K562 (cell line): ENCODE data around the gene INCENP.

Source experiments
- CREB1 ChIP-seq, 2 experiments: sonication (generic) in 1 of 2; formaldehyde crosslinking in 1 of 2; IDR thresholded peaks; 2 replicates each; pipeline versions ENCODE4 v1.6.1 to v1.8.0; 2012 to 2022; ENCODE audit warnings: inconsistent platforms in 1 of 2, mild to moderate bottlenecking in 1 of 2, missing genetic modification reagents in 1 of 2, moderate library complexity in 1 of 2
- EP300 ChIP-seq: IDR thresholded peaks from 2 replicates; pipeline ENCODE4 v1.6.1; 2012; ENCODE audit warnings: low read length, improper control_type of control experiment
- FOXA1 ChIP-seq: fragments of 450-650 bp; IDR thresholded peaks from 2 replicates; pipeline ENCODE4 v1.6.1; 2016; ENCODE audit warnings: mild to moderate bottlenecking, borderline replicate concordance
- HNRNPH1 ChIP-seq: fragments of 200-400 bp; formaldehyde crosslinking; optimal IDR thresholded peaks from 2 replicates; pipeline ENCODE3; 2017; ENCODE audit warnings: low read depth, mild to moderate bottlenecking, low read length, moderate library complexity
- MAFK ChIP-seq: IDR thresholded peaks from 2 replicates; pipeline ENCODE4 v1.6.1; 2011; ENCODE audit warnings: low read length, improper control_type of control experiment
- NFXL1 ChIP-seq: fragments of 450-650 bp; formaldehyde crosslinking; IDR thresholded peaks from 2 replicates; pipeline ENCODE4 v1.4.0; 2021; ENCODE audit warnings: mild to moderate bottlenecking
- NONO ChIP-seq, 2 experiments: fragments of 200-400 bp in 1 of 2; fragments of 450-650 bp in 1 of 2; formaldehyde crosslinking in 1 of 2; IDR thresholded peaks; 2 replicates each; pipeline ENCODE4 v1.6.1; 2017; ENCODE audit warnings: low read depth in 2 of 2, mild to moderate bottlenecking in 2 of 2, moderate library complexity in 2 of 2, low read length in 1 of 2
- PHF20 ChIP-seq: fragments of 450-650 bp; IDR thresholded peaks from 2 replicates; pipeline ENCODE4 v1.6.1; 2018; ENCODE audit not compliant: partially characterized antibody
- PYGO2 ChIP-seq: fragments of 450-650 bp; IDR thresholded peaks from 2 replicates; pipeline ENCODE4 v1.6.1; 2016; ENCODE audit warnings: mild to moderate bottlenecking, missing genetic modification characterization, moderate library complexity, missing compliant biosample characterization
- ZNF282 ChIP-seq: sonication (generic); formaldehyde crosslinking; IDR thresholded peaks from 2 replicates; pipeline ENCODE4 v1.8.1; 2023; ENCODE audit warnings: missing genetic modification reagents
- ZNF764 ChIP-seq: fragments of 250-450 bp; sonication (Bioruptor Pico); IDR thresholded peaks from 2 replicates; pipeline ENCODE4 v1.4.0; 2020; ENCODE audit warnings: low read depth, mild to moderate bottlenecking, moderate library complexity
- TF ChIP-seq, protein P1 (sequence below): sonication (generic); formaldehyde crosslinking; IDR thresholded peaks from 2 replicates; pipeline ENCODE4 v1.4.0; 2020; ENCODE audit warnings: mild to moderate bottlenecking, missing genetic modification reagents
- TF ChIP-seq, protein P2 (sequence below), 3 experiments: IDR thresholded peaks in 2 of 3; conservative IDR thresholded peaks in 1 of 3; 2 replicates each; pipeline ENCODE4 v1.5.1; 2011 to 2012; ENCODE audit warnings: low read length in 3 of 3, mild to moderate bottlenecking in 3 of 3, control low read depth in 2 of 3, improper control_type of control experiment in 1 of 3, inconsistent platforms in 1 of 3, low read depth in 1 of 3, mixed read lengths in 1 of 3, moderate library complexity in 1 of 3; ENCODE audit not compliant: insufficient read depth in 2 of 3
- TF ChIP-seq, protein P3 (sequence below): sonication (generic); formaldehyde crosslinking; IDR thresholded peaks from 2 replicates; pipeline ENCODE4 v1.5.0; 2020; ENCODE audit warnings: missing genetic modification reagents

DNA sequence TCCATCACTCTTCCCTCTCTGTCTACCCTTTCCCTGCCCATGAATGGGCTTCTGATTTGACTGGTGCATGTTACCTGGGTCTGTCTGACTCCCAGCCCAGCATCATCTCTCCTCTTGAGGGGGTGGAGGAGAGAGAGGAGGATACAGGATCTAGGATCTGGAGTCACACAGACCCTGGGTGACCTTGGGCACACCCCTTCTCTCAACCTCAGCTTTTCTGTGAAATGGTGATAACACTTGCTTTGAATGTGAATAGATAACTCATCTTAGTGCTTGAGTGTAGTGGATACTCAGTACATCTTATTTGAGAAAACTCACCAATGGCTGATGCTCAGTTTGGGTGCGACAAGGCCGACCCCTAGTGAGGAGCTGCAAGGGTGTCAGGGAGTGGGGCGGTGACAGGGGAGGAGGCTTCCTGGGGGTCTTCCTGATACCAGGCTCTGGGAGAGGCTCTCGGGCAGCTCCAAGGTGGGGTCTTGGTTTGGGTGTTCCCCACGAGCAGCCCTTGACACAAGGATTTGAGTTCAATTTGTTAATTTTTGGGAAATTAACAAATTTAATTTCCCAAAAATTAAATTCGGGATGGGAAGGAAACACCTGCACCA is 9.0 kb downstream of the INCENP start:
- TF ChIP-seq CREB1 (IDR thresholded peaks at IDR 0.05) (no peak), CREB1 (CRISPR knock-in tag; IDR thresholded peaks at IDR 0.05) (no peak), NONO (IDR thresholded peaks at IDR 0.05; ENCODE audit: low read depth in 2 of 2, low read length in 1 of 2) (no peak), PYGO2 (tag) (no peak), PHF20 (no peak), MAFK (no peak), HNRNPH1 (no peak), ZNF282 (CRISPR knock-in tag) (no peak), ZNF764 (CRISPR knock-in tag) (no peak), NFXL1 (CRISPR knock-in tag) (no peak), FOXA1 (no peak), EP300 (no peak)
- TF ChIP-seq, protein P1, sequence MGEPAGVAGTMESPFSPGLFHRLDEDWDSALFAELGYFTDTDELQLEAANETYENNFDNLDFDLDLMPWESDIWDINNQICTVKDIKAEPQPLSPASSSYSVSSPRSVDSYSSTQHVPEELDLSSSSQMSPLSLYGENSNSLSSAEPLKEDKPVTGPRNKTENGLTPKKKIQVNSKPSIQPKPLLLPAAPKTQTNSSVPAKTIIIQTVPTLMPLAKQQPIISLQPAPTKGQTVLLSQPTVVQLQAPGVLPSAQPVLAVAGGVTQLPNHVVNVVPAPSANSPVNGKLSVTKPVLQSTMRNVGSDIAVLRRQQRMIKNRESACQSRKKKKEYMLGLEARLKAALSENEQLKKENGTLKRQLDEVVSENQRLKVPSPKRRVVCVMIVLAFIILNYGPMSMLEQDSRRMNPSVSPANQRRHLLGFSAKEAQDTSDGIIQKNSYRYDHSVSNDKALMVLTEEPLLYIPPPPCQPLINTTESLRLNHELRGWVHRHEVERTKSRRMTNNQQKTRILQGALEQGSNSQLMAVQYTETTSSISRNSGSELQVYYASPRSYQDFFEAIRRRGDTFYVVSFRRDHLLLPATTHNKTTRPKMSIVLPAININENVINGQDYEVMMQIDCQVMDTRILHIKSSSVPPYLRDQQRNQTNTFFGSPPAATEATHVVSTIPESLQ: no peak
- TF ChIP-seq, protein P2, sequence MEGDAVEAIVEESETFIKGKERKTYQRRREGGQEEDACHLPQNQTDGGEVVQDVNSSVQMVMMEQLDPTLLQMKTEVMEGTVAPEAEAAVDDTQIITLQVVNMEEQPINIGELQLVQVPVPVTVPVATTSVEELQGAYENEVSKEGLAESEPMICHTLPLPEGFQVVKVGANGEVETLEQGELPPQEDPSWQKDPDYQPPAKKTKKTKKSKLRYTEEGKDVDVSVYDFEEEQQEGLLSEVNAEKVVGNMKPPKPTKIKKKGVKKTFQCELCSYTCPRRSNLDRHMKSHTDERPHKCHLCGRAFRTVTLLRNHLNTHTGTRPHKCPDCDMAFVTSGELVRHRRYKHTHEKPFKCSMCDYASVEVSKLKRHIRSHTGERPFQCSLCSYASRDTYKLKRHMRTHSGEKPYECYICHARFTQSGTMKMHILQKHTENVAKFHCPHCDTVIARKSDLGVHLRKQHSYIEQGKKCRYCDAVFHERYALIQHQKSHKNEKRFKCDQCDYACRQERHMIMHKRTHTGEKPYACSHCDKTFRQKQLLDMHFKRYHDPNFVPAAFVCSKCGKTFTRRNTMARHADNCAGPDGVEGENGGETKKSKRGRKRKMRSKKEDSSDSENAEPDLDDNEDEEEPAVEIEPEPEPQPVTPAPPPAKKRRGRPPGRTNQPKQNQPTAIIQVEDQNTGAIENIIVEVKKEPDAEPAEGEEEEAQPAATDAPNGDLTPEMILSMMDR (IDR thresholded peaks at IDR 0.05 in 2 of 3, conservative IDR thresholded peaks at IDR 0.05 in 1 of 3; ENCODE audit: insufficient read depth in 2 of 3, low read depth in 1 of 3, low read length in 3 of 3): no peak
- TF ChIP-seq, protein P3, sequence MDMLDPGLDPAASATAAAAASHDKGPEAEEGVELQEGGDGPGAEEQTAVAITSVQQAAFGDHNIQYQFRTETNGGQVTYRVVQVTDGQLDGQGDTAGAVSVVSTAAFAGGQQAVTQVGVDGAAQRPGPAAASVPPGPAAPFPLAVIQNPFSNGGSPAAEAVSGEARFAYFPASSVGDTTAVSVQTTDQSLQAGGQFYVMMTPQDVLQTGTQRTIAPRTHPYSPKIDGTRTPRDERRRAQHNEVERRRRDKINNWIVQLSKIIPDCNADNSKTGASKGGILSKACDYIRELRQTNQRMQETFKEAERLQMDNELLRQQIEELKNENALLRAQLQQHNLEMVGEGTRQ (CRISPR knock-in tag): no peak
